CD14-positive monocyte (primary cell): ENCODE measurements around the gene MACF1. TPM values are rescaled to one million over a fixed set of nuclear protein-coding genes. Genes with fewer than 3 reads are reported as not detected.

ENCODE experiments used
- DNase-seq, 3 donors: peaks; one replicate each; pipeline ENCODE4 v3.0.0-alpha.2; 2011 to 2022
- H2AFZ ChIP-seq: 2 replicates; pipeline ENCODE4 v1.6.0; 2012; ENCODE audit warnings: mild to moderate bottlenecking, low read depth, low read length, inconsistent platforms; ENCODE audit not compliant: insufficient read depth, poor library complexity, severe bottlenecking
- H3K27ac ChIP-seq, 2 donors: 1 replicate in 1 of 2; 2 replicates in 1 of 2; pipeline ENCODE4 v1.5.1; 2012 to 2013; ENCODE audit warnings: low read length in 2 of 2, control low read depth in 1 of 2, inconsistent platforms in 1 of 2, low read depth in 1 of 2, mild to moderate bottlenecking in 1 of 2
- H3K27me3 ChIP-seq, 2 donors: one replicate each; pipeline versions ENCODE4 v1.6.0 to v1.6.1; 2011 to 2013; ENCODE audit warnings: low read length in 2 of 2; ENCODE audit not compliant: control insufficient read depth in 2 of 2, insufficient read depth in 2 of 2
- H3K36me3 ChIP-seq, 2 donors: replicated peaks in 1 of 2; 1 replicate in 1 of 2; 2 replicates in 1 of 2; pipeline versions ENCODE4 v1.5.1 to v1.6.1; 2012 to 2013; ENCODE audit warnings: low read length in 2 of 2, control low read depth in 1 of 2, inconsistent platforms in 1 of 2, mild to moderate bottlenecking in 1 of 2; ENCODE audit not compliant: insufficient read depth in 2 of 2, control insufficient read depth in 1 of 2
- H3K4me1 ChIP-seq, 2 donors: 1 replicate in 1 of 2; 2 replicates in 1 of 2; pipeline versions ENCODE4 v1.5.1 to v1.6.1; 2012 to 2013; ENCODE audit warnings: low read length in 2 of 2, control low read depth in 1 of 2, inconsistent platforms in 1 of 2, mild to moderate bottlenecking in 1 of 2, moderate library complexity in 1 of 2; ENCODE audit not compliant: insufficient read depth in 2 of 2, control insufficient read depth in 1 of 2
- H3K4me2 ChIP-seq: replicated peaks from 2 replicates; pipeline ENCODE3; 2012; ENCODE audit warnings: low read length, moderate library complexity, mild to moderate bottlenecking; ENCODE audit not compliant: poor library complexity, severe bottlenecking; ENCODE audit errors: extremely low read depth
- H3K4me3 ChIP-seq, 3 experiments: fragments of 200-600 bp in 1 of 3; sonication (generic) in 1 of 3; replicated peaks in 1 of 3; 1 replicate in 2 of 3; 2 replicates in 1 of 3; pipeline ENCODE4 v1.5.1; 2011 to 2013; ENCODE audit warnings: low read length in 3 of 3, mild to moderate bottlenecking in 3 of 3, control low read depth in 2 of 3, low read depth in 2 of 3, inconsistent platforms in 1 of 3, moderate library complexity in 1 of 3
- H3K79me2 ChIP-seq: 2 replicates; pipeline ENCODE4 v1.6.0; 2012; ENCODE audit warnings: mild to moderate bottlenecking, control low read depth, inconsistent platforms, low read length, moderate library complexity; ENCODE audit not compliant: insufficient read depth
- H3K9ac ChIP-seq: 2 replicates; pipeline ENCODE4 v1.6.0; 2017; ENCODE audit warnings: low read length, mild to moderate bottlenecking; ENCODE audit not compliant: insufficient read depth, poor library complexity, severe bottlenecking
- H3K9me3 ChIP-seq, 2 donors: replicated peaks in 1 of 2; 1 replicate in 1 of 2; 2 replicates in 1 of 2; pipeline versions ENCODE4 v1.5.1 to v1.6.1; 2012 to 2013; ENCODE audit warnings: low read length in 2 of 2, control low read depth in 1 of 2; ENCODE audit not compliant: control insufficient read depth in 1 of 2, insufficient read depth in 1 of 2
- H4K20me1 ChIP-seq: 2 replicates; pipeline ENCODE4 v1.6.0; 2012; ENCODE audit warnings: mild to moderate bottlenecking, low read length, control low read depth, moderate library complexity; ENCODE audit not compliant: insufficient read depth
- H3K27ac Mint-ChIP-seq, 7 donors: one replicate each; pipeline ENCODE4 v1.8.0; 2020; ENCODE audit warnings: mild to moderate bottlenecking in 7 of 7, mixed read lengths in 7 of 7, moderate library complexity in 6 of 7, inconsistent platforms in 2 of 7
- H3K27me3 Mint-ChIP-seq, 3 donors: one replicate each; pipeline ENCODE4 v1.8.0; 2021 to 2022; ENCODE audit warnings: low read depth in 3 of 3, mild to moderate bottlenecking in 3 of 3, mixed read lengths in 3 of 3, moderate library complexity in 3 of 3, inconsistent platforms in 1 of 3
- H3K36me3 Mint-ChIP-seq, 2 donors: one replicate each; pipeline ENCODE4 v1.8.0; 2020; ENCODE audit warnings: mixed read lengths in 2 of 2, inconsistent platforms in 1 of 2, mild to moderate bottlenecking in 1 of 2
- H3K4me1 Mint-ChIP-seq: one replicate; pipeline ENCODE4 v1.8.0; 2020; ENCODE audit warnings: mild to moderate bottlenecking, mixed read lengths
- H3K4me3 Mint-ChIP-seq, 2 donors: one replicate each; pipeline ENCODE4 v1.8.0; 2020; ENCODE audit warnings: mild to moderate bottlenecking in 2 of 2, mixed read lengths in 2 of 2, moderate library complexity in 1 of 2
- H3K9me3 Mint-ChIP-seq, 7 donors: one replicate each; pipeline ENCODE4 v1.8.0; 2020 to 2022; ENCODE audit warnings: mixed read lengths in 7 of 7, mild to moderate bottlenecking in 6 of 7, moderate library complexity in 6 of 7, inconsistent platforms in 2 of 7
- WGBS: methylation state at CpG from one replicate; pipeline ENCODE4 v1.1.5; 2013; ENCODE audit warnings: missing lambda C conversion rate; ENCODE audit not compliant: insufficient coverage; 5-methylcytosine and 5-hydroxymethylcytosine counted together
- intact Hi-C, 2 donors: fragments of 100-400 bp; cut with micrococcal nuclease; formaldehyde crosslinking; loops; one replicate each; pipeline versions ENCODE4 v1.15.0 to v1.15.1; 2023
- polyA plus RNA-seq, 3 donors: library from polyadenylated mRNA; depleted of rRNA in 1 of 3; unstranded in 2 of 3; stranded (reverse) in 1 of 3; fragments of 300-500 nt in 2 of 3; fragments of >200 nt in 1 of 3; fragmentation: Illumina TruSeq in 2 of 3; gene quantifications; 1 replicate in 2 of 3; 2 replicates in 1 of 3; pipeline ENCODE4 v1.2.3, GENCODE V29; 2012 to 2021
- TF ChIP-seq, protein P1 (sequence below): fragments of 200-600 bp; IDR thresholded peaks from one replicate; pipeline ENCODE4 v1.8.0; 2022; ENCODE audit warnings: antibody characterized with exemption, mild to moderate bottlenecking

Gene MACF1
- polyA plus RNA-seq, 3 donors, result 3.4 to 36.8 (median 4.5) TPM

DNA sequence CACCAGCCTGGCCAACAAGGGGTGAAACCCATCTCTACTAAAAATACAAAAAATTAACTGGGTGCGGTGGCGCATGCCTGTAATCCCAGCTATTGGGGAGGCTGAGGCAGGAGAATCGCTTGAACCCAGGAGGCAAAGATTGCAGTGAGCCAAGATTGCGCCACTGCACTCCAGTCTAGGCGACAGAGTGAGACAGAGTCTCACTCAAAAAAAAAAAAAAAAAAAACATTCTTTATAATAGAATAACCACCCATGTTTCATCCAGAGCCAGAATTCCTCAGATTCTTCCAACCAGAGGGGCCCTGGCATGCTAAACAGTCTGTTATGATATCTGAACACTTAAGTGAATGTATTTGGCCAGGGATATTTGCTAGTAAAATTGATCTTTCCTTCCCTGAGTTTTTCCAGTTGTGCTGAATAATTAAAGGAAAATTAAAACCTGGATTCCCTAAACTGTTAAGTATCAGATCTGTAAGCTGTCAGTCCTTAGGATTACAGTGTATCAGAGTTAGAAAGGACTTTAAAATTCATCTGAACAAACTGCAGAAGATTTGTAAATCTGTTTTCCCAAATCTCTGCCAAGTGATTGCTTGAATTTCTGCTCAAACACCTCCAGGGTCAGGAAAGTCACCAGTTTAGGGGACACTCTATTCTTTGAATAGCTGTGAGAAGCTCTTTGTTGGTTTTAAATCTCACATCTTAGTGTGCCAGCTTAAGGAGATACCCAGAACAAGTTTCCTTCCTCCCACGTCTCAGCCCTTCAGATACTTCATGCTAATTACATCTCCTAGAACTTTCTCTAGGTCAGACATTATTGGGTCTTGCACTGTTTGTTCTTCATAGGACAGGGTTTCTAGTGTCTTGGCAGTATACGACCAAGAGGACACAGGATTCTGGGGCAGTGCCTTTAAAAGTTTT lies 202.3 kb downstream of the MACF1 start:
- Mint-ChIP-seq H3K9me3 (no peaks in the 10 kb centered on the region), H3K27me3 (no peaks in the 10 kb centered on the region), H3K36me3 (peaks cover 5 to 10% of the 10 kb centered on the region in 2 donors), H3K27ac (no peak overlapping the region), H3K4me1 (peaks cover 66% of the 10 kb centered on the region), H3K4me3 (no peak overlapping the region)
- H2AFZ ChIP-seq, result no peak overlapping the region
- peaks cover 35% of the 10 kb centered on the region for H3K79me2 ChIP-seq
- H3K4me2 ChIP-seq, result no peak overlapping the region
- peaks cover 0 to 4% of the 10 kb centered on the region in 2 donors for H3K36me3 ChIP-seq
- H3K27me3 ChIP-seq, result no peaks in the 10 kb centered on the region
- no peak overlapping the region for H3K9ac ChIP-seq
- H3K27ac ChIP-seq, result no peak overlapping the region
- H3K4me1 ChIP-seq, result peaks cover 49 to 64% of the 10 kb centered on the region in 2 donors
- TF ChIP-seq, protein P1, sequence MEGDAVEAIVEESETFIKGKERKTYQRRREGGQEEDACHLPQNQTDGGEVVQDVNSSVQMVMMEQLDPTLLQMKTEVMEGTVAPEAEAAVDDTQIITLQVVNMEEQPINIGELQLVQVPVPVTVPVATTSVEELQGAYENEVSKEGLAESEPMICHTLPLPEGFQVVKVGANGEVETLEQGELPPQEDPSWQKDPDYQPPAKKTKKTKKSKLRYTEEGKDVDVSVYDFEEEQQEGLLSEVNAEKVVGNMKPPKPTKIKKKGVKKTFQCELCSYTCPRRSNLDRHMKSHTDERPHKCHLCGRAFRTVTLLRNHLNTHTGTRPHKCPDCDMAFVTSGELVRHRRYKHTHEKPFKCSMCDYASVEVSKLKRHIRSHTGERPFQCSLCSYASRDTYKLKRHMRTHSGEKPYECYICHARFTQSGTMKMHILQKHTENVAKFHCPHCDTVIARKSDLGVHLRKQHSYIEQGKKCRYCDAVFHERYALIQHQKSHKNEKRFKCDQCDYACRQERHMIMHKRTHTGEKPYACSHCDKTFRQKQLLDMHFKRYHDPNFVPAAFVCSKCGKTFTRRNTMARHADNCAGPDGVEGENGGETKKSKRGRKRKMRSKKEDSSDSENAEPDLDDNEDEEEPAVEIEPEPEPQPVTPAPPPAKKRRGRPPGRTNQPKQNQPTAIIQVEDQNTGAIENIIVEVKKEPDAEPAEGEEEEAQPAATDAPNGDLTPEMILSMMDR, result no peak
- no peak overlapping the region for H3K4me3 ChIP-seq
- H4K20me1 ChIP-seq, result peaks cover 39% of the 10 kb centered on the region
- no CpG with 5 or more reads among the region's 7 CpGs for WGBS
- intact Hi-C loops, result loop anchor here in 1 of 2 donors (5.0 kb wide), 1 partner anchor 304 kb away; no protein-coding TSS in a partner anchor
- no peak for DNase-seq
- no peaks in the 10 kb centered on the region for H3K9me3 ChIP-seq

DNA sequence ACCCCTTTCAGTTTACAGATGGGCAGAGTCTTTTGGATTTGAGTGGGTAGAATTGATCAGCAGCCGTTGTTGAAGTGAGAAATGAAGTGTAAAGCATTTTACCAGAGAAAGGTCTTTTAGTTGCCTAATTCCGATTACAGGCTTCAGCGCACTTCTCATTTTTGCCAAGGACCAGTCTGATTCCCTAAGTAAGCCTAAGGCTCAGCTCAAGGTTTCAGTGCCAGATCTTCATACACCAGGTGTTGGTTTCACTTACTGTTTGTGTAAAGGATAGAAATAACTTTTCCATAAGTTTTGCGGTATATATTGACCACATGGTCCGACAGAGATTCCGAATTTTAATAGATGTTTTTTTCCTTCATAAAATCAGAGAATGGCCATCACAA lies 203.0 kb downstream of the MACF1 start:
- Mint-ChIP-seq H3K4me1 (peaks cover 67% of the 10 kb centered on the region), H3K9me3 (no peaks in the 10 kb centered on the region), H3K4me3 (peak overlapping the region; percentile 83 to 90), H3K36me3 (peaks cover 12 to 17% of the 10 kb centered on the region in 2 donors), H3K27ac (peak overlapping the region in 4 of 7 donors; percentile 4 to 92 (median 46)), H3K27me3 (no peaks in the 10 kb centered on the region)
- 83% methylated on average over 2 of the region's 6 CpGs for WGBS
- TF ChIP-seq, protein P1, result no peak
- DNase-seq, result peak in 2 of 3 donors; percentile 16 to 36
- Histone ChIP-seq H3K9me3 (no peaks in the 10 kb centered on the region), H3K27me3 (no peaks in the 10 kb centered on the region), H2AFZ (no peak overlapping the region), H3K4me2 (peak overlapping the region; percentile 92), H3K79me2 (peaks cover 42% of the 10 kb centered on the region), H3K27ac (no peak overlapping the region), H4K20me1 (peaks cover 46% of the 10 kb centered on the region), H3K36me3 (peaks cover 2 to 11% of the 10 kb centered on the region in 2 donors), H3K4me3 (peak overlapping the region in 1 of 3 experiments; percentile 82), H3K4me1 (peaks cover 44 to 57% of the 10 kb centered on the region in 2 donors), H3K9ac (no peak overlapping the region)
- intact Hi-C loops, result loop anchor here in 1 of 2 donors (5.0 kb wide), 1 partner anchor 305 kb away; no protein-coding TSS in a partner anchor
